K562 treated with DMSO at 1 percent for 48 hours (cell line): Measurements from ENCODE around the gene PKHD1. TPM values are rescaled to one million over a fixed set of nuclear protein-coding genes. Genes with fewer than 3 reads are reported as not detected.

Experiments
- total RNA-seq: library from RNA; unstranded; fragments of 300-600 nt; gene quantifications from 2 replicates; pipeline ENCODE4 v1.2.3, GENCODE V29; 2022; ENCODE audit warnings: low replicate concordance; ENCODE audit errors: extremely low read depth

Gene PKHD1, protein sequence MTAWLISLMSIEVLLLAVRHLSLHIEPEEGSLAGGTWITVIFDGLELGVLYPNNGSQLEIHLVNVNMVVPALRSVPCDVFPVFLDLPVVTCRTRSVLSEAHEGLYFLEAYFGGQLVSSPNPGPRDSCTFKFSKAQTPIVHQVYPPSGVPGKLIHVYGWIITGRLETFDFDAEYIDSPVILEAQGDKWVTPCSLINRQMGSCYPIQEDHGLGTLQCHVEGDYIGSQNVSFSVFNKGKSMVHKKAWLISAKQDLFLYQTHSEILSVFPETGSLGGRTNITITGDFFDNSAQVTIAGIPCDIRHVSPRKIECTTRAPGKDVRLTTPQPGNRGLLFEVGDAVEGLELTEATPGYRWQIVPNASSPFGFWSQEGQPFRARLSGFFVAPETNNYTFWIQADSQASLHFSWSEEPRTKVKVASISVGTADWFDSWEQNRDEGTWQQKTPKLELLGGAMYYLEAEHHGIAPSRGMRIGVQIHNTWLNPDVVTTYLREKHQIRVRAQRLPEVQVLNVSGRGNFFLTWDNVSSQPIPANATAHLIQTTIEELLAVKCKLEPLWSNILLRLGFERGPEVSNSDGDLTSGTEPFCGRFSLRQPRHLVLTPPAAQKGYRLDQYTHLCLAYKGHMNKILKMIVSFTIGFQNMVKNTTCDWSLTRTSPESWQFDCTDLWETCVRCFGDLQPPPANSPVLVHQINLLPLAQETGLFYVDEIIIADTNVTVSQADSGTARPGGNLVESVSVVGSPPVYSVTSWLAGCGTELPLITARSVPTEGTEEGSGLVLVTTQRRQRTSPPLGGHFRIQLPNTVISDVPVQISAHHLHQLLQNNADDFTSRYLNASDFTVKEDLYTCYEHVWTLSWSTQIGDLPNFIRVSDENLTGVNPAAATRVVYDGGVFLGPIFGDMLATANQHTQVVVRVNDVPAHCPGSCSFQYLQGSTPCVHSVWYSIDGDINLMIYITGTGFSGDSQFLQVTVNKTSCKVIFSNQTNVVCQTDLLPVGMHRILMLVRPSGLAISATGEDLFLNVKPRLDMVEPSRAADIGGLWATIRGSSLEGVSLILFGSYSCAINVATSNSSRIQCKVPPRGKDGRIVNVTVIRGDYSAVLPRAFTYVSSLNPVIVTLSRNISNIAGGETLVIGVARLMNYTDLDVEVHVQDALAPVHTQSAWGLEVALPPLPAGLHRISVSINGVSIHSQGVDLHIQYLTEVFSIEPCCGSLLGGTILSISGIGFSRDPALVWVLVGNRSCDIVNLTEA (N-terminal part only)
- not detected in 2 replicates for total RNA-seq

DNA sequence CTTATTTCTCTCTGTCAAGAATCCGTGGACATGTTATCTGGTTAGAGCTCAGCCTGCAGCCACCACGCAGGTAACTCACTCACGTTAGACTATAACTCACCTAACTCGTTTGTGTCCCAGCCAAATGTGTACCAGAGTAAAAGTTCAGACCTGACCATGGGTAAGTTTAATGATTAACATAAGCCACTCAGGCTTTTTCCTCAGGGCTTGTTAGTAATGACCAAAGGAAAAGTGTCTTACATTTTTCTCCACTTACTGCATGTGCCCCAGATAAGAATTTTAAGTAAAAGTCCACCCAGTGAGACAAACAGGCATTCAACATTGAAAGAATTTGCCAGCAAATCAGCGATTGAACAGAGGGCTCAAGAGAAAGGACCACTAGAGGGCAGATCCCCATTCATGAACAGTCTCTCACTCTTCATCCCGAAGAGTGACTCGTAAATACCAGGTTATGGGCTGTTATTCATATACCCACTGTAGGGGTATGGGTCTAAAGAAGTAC is at the start of gene PKHD1:
Gene PKHD1 (minus strand): TSS at position 116 of the 502 bp plus-strand sequence. CDS start 2,680 bp downstream, outside the sequence.

Other genes with a start within 250 kb of the PKHD1 start
- not detected in 2 replicates for gene IL17A, start 98.8 kb upstream of the PKHD1 start, total RNA-seq
- not detected in 2 replicates for gene IL17F, start 156.9 kb upstream of the PKHD1 start, total RNA-seq
- gene MCM3, start 197.1 kb upstream of the PKHD1 start, total RNA-seq = 161 TPM in 1 of 2 replicates, not detected in the other